NK-92 (cell line): ENCODE results near the gene METTL1.
"Not testable (repeated sequence)": the region's sequence is repeated elsewhere in the genome, so short reads cannot be mapped to it uniquely, and the experiment has no call there.

ENCODE experiments used
- DNase-seq: peaks from one replicate; lab custom pipeline; 2025; ENCODE audit not compliant: unreplicated experiment; lab: John Stamatoyannopoulos, UW

The METTL1 gene

GRCh38 chr12:57724936-57725740 lies 46.8 kb downstream of the METTL1 start:
- DNase-seq = no peak

GRCh38 chr12:57724003-57724935 lies 47.6 kb downstream of the METTL1 start:
- no peak for DNase-seq

- DNase-seq = no peak
Measured at GRCh38 chr12:57723630-57723962, 48.3 kb downstream of the METTL1 start.

GRCh38 chr12:57722716-57723629 lies 48.9 kb downstream of the METTL1 start:
- no peak for DNase-seq

GRCh38 chr12:57721846-57722608 lies 49.9 kb downstream of the METTL1 start:
- DNase-seq = not testable (repeated sequence)

GRCh38 chr12:57720606-57721595 lies 51.0 kb downstream of the METTL1 start:
- no peak for DNase-seq

- no peak for DNase-seq
Measured at GRCh38 chr12:57719777-57720605, 51.9 kb downstream of the METTL1 start.

- no peak for DNase-seq
Measured at GRCh38 chr12:57718641-57719528, 53.0 kb downstream of the METTL1 start.
